ENCODE data around the gene FOSL2. TPM values are rescaled to one million over a fixed set of nuclear protein-coding genes. Genes with fewer than 3 reads are reported as not detected.

The FOSL2 gene
- polyA plus RNA-seq, 1 of the 3 experiments (the other 2 are of a cell fraction) = 41.7 TPM

DNA sequence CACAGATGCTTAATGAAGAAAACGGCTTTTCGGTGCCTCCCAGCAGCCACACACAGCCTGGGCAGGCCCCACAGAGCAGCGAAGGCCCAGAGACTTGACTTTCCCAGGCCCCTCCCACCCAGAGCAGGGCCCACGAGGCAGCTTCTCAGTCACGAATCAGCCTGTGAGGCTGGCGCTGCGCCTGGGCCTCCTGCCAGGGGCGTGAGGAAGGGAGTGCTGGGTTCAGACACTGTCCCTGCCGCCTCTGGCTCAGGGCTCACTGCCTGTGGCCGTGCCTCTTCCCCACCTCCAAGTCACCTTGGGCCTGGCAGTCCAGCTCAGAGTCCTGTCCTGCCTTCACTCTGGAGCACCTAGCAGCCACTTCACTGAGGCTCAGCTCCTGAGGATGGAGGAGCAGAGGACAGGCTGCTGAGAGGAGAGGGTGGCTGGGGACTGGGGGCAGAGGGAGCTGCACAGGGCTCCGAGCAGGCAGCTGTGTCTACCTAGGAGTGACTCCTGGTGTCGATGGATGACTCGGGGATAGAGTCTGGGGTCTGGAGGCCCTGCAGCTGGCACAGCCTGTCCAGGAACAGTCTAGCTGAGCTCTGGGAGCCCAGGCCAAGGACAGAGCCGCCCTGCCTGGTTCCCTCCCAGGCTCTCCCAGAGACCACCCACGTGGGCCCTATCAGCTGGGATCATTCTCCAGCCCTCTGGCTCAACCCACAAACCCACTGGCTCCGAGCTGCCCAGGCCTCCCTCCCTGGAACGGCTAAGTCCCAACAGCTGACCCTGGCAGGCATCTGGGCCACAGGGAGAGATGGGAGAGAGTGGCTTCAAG lies 36.4 kb upstream of the FOSL2 start:
- Histone ChIP-seq H3K9me2 (no peaks in the 10 kb centered on the region), H3K9me3 (no peaks in the 10 kb centered on the region), H3K27me3 (ENCODE audit: insufficient read depth) (no peaks in the 10 kb centered on the region), H3K4me2 (no peak overlapping the region; the same call in 1 of the 2 replicates), H3K4me1 (ENCODE audit: control insufficient read depth in 1 of 2, insufficient read depth in 2 of 2, low read depth in 1 of 2, low read length in 1 of 2) (peaks cover 13 to 40% of the 10 kb centered on the region in 2 experiments; a peak in 3 of 4 replicates), H3K36me3 (replicated peaks in 1 of 2; ENCODE audit: control insufficient read depth in 1 of 2, insufficient read depth in 2 of 2, low read length in 1 of 2) (no peaks in the 10 kb centered on the region), H3F3A (replicated peaks; ENCODE audit: insufficient read depth) (peaks cover 5% of the 10 kb centered on the region), H3K27ac (ENCODE audit: low read depth in 2 of 2, low read length in 1 of 2) (peak overlapping the region; percentile 60 to 97), H2AFZ (ENCODE audit: low read depth) (peak overlapping the region; percentile 89; the same call in 1 of the 2 replicates), H3K9ac (peak overlapping the region; percentile 41), H4K20me1 (ENCODE audit: insufficient read depth) (no peaks in the 10 kb centered on the region), H3K79me2 (ENCODE audit: insufficient read depth) (no peaks in the 10 kb centered on the region), H3K4me3 (ENCODE audit: low read depth in 2 of 2, low read length in 1 of 2) (no peak overlapping the region)
- ChIA-PET POLR2A (interaction anchor here (0.6 to 3.7 kb wide), 13 partner anchors 9 to 618 kb away, joined by 3 to 79 read pairs (median 5); partner anchors contain the start of genes FOSL2 and PPP1CB), CTCF (interaction anchor here (0.8 to 1.4 kb wide), 5 partner anchors 15 to 653 kb away, joined by 3 to 5 read pairs (median 4); no protein-coding TSS in a partner anchor)
- 52% methylated on average over 15 of the region's 17 CpGs for WGBS (ENCODE audit: low lambda C conversion rate)
- DNase-seq = peak; percentile 90
- TF ChIP-seq RXRA (IDR thresholded peaks at IDR 0.05; ENCODE audit: borderline replicate concordance, low read depth) (no peak), TCF12 (IDR thresholded peaks at IDR 0.05) (no peak), YY1 (IDR thresholded peaks at IDR 0.05; ENCODE audit: low read depth) (no peak), CHD2 (IDR thresholded peaks at IDR 0.05; ENCODE audit: low read length, partially characterized antibody) (peak; percentile 51), SMC3 (IDR thresholded peaks at IDR 0.05; ENCODE audit: low read depth, low read length) (peak; percentile 5; the same call in 1 of the 2 replicates), EZH2phosphoT487 (IDR thresholded peaks at IDR 0.05; ENCODE audit: borderline replicate concordance, low read depth) (no peak), MEF2A (IDR thresholded peaks at IDR 0.05; ENCODE audit: borderline replicate concordance, low read depth) (no peak), GABPA (IDR thresholded peaks at IDR 0.05; ENCODE audit: low read depth) (no peak), RFX5 (IDR thresholded peaks at IDR 0.05; ENCODE audit: low read length) (no peak), RCOR1 (IDR thresholded peaks at IDR 0.05; ENCODE audit: low read length) (no peak), JUND (IDR thresholded peaks at IDR 0.05) (no peak), EP300 (IDR thresholded peaks at IDR 0.05; ENCODE audit: borderline replicate concordance in 1 of 2, low read depth in 1 of 2, low read length in 1 of 2) (no peak), TAF1 (IDR thresholded peaks at IDR 0.05; ENCODE audit: borderline replicate concordance, low read depth, low read length) (no peak), NRF1 (IDR thresholded peaks at IDR 0.05; ENCODE audit: low read depth, low read length) (no peak), NFIC (IDR thresholded peaks at IDR 0.05; ENCODE audit: borderline replicate concordance) (peak; percentile 87), MXI1 (IDR thresholded peaks at IDR 0.05; ENCODE audit: low read depth, low read length) (peak; percentile 6; the same call in 1 of the 2 replicates), ELF1 (IDR thresholded peaks at IDR 0.05) (no peak), POLR2AphosphoS5 (IDR thresholded peaks at IDR 0.05; ENCODE audit: low read depth, low read length) (no peak), FOSL2 (IDR thresholded peaks at IDR 0.05; ENCODE audit: borderline replicate concordance, low read depth) (no peak), TEAD4 (IDR thresholded peaks at IDR 0.05; ENCODE audit: borderline replicate concordance, insufficient read depth) (no peak), FOXM1 (IDR thresholded peaks at IDR 0.05; ENCODE audit: low read depth) (no peak), SIN3A (IDR thresholded peaks at IDR 0.05; ENCODE audit: borderline replicate concordance, low read depth, low read length) (peak; percentile 49; the same call in 1 of the 2 replicates), FOXJ3 (CRISPR knock-in tag; IDR thresholded peaks at IDR 0.05) (no peak)
- TF ChIP-seq, protein P1, sequence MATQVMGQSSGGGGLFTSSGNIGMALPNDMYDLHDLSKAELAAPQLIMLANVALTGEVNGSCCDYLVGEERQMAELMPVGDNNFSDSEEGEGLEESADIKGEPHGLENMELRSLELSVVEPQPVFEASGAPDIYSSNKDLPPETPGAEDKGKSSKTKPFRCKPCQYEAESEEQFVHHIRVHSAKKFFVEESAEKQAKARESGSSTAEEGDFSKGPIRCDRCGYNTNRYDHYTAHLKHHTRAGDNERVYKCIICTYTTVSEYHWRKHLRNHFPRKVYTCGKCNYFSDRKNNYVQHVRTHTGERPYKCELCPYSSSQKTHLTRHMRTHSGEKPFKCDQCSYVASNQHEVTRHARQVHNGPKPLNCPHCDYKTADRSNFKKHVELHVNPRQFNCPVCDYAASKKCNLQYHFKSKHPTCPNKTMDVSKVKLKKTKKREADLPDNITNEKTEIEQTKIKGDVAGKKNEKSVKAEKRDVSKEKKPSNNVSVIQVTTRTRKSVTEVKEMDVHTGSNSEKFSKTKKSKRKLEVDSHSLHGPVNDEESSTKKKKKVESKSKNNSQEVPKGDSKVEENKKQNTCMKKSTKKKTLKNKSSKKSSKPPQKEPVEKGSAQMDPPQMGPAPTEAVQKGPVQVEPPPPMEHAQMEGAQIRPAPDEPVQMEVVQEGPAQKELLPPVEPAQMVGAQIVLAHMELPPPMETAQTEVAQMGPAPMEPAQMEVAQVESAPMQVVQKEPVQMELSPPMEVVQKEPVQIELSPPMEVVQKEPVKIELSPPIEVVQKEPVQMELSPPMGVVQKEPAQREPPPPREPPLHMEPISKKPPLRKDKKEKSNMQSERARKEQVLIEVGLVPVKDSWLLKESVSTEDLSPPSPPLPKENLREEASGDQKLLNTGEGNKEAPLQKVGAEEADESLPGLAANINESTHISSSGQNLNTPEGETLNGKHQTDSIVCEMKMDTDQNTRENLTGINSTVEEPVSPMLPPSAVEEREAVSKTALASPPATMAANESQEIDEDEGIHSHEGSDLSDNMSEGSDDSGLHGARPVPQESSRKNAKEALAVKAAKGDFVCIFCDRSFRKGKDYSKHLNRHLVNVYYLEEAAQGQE (IDR thresholded peaks at IDR 0.05; ENCODE audit: low read depth, low read length) = no peak
- TF ChIP-seq, protein P2, sequence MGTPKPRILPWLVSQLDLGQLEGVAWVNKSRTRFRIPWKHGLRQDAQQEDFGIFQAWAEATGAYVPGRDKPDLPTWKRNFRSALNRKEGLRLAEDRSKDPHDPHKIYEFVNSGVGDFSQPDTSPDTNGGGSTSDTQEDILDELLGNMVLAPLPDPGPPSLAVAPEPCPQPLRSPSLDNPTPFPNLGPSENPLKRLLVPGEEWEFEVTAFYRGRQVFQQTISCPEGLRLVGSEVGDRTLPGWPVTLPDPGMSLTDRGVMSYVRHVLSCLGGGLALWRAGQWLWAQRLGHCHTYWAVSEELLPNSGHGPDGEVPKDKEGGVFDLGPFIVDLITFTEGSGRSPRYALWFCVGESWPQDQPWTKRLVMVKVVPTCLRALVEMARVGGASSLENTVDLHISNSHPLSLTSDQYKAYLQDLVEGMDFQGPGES (IDR thresholded peaks at IDR 0.05; ENCODE audit: low read depth, low read length) = no peak
- TF ChIP-seq, protein P3, sequence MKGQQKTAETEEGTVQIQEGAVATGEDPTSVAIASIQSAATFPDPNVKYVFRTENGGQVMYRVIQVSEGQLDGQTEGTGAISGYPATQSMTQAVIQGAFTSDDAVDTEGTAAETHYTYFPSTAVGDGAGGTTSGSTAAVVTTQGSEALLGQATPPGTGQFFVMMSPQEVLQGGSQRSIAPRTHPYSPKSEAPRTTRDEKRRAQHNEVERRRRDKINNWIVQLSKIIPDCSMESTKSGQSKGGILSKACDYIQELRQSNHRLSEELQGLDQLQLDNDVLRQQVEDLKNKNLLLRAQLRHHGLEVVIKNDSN (IDR thresholded peaks at IDR 0.05; ENCODE audit: borderline replicate concordance, low read depth) = no peak
- TF ChIP-seq, protein P4, sequence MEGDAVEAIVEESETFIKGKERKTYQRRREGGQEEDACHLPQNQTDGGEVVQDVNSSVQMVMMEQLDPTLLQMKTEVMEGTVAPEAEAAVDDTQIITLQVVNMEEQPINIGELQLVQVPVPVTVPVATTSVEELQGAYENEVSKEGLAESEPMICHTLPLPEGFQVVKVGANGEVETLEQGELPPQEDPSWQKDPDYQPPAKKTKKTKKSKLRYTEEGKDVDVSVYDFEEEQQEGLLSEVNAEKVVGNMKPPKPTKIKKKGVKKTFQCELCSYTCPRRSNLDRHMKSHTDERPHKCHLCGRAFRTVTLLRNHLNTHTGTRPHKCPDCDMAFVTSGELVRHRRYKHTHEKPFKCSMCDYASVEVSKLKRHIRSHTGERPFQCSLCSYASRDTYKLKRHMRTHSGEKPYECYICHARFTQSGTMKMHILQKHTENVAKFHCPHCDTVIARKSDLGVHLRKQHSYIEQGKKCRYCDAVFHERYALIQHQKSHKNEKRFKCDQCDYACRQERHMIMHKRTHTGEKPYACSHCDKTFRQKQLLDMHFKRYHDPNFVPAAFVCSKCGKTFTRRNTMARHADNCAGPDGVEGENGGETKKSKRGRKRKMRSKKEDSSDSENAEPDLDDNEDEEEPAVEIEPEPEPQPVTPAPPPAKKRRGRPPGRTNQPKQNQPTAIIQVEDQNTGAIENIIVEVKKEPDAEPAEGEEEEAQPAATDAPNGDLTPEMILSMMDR (IDR thresholded peaks at IDR 0.05) = no peak
